Neural progenitor cell (in vitro differentiated cells): ENCODE measurements around the gene TINCR. TPM values are rescaled to one million over a fixed set of nuclear protein-coding genes. Genes with fewer than 3 reads are reported as not detected.
"Not testable (repeated sequence)": the region's sequence is repeated elsewhere in the genome, so short reads cannot be mapped to it uniquely, and the experiment has no call there.

Experiments
- DNase-seq: peaks from one replicate; pipeline ENCODE4 v3.0.0-alpha.2; 2016; ENCODE audit warnings: low spot score
- H2AFZ ChIP-seq: fragments of 200-600 bp; sonication (generic); replicated peaks from 2 replicates; pipeline ENCODE4 v1.6.1; 2016; ENCODE audit warnings: antibody characterized with exemption
- H3F3A ChIP-seq: fragments of 200-600 bp; sonication (generic); 2 replicates; pipeline ENCODE4 v1.6.1; 2016; ENCODE audit warnings: antibody characterized with exemption, low read depth
- H3K27ac ChIP-seq: fragments of 200-600 bp; sonication (generic); 2 replicates; pipeline ENCODE4 v1.5.1; 2016; ENCODE audit warnings: mild to moderate bottlenecking
- H3K27me3 ChIP-seq: fragments of 200-600 bp; sonication (generic); 2 replicates; pipeline ENCODE4 v1.6.1; 2016; ENCODE audit warnings: mild to moderate bottlenecking, moderate library complexity
- H3K36me3 ChIP-seq: fragments of 200-600 bp; sonication (generic); 2 replicates; pipeline ENCODE4 v1.5.1; 2016
- H3K4me1 ChIP-seq: fragments of 200-600 bp; sonication (generic); 2 replicates; pipeline ENCODE4 v1.6.1; 2016; ENCODE audit warnings: mixed run types
- H3K4me2 ChIP-seq: fragments of 200-600 bp; sonication (generic); 2 replicates; pipeline ENCODE4 v1.6.1; 2016
- H3K4me3 ChIP-seq: fragments of 200-600 bp; sonication (generic); 2 replicates; pipeline ENCODE4 v1.5.1; 2016
- H3K79me2 ChIP-seq: fragments of 200-600 bp; sonication (generic); 2 replicates; pipeline ENCODE4 v1.6.1; 2016; ENCODE audit warnings: low read depth
- H3K9ac ChIP-seq: fragments of 200-600 bp; sonication (generic); 2 replicates; pipeline ENCODE4 v1.6.1; 2016
- H3K9me3 ChIP-seq: fragments of 200-600 bp; sonication (generic); 2 replicates; pipeline ENCODE4 v1.5.1; 2016; ENCODE audit warnings: low read depth
- H4K20me1 ChIP-seq: fragments of 200-600 bp; sonication (generic); 2 replicates; pipeline ENCODE4 v1.6.1; 2016; ENCODE audit warnings: low read depth
- H3K27ac Mint-ChIP-seq: 3 replicates; pipeline ENCODE4 v1.8.0; 2021; ENCODE audit warnings: mixed read lengths
- H3K27me3 Mint-ChIP-seq: 2 replicates; pipeline ENCODE4 v1.8.0; 2022; ENCODE audit warnings: low read depth, mild to moderate bottlenecking, inconsistent platforms, moderate library complexity, mixed read lengths; ENCODE audit not compliant: insufficient read depth
- H3K36me3 Mint-ChIP-seq: 3 replicates; pipeline ENCODE4 v1.8.0; 2021; ENCODE audit warnings: mixed read lengths
- H3K4me1 Mint-ChIP-seq: 3 replicates; pipeline ENCODE4 v1.8.0; 2021; ENCODE audit warnings: mixed read lengths
- H3K4me3 Mint-ChIP-seq: 3 replicates; pipeline ENCODE4 v1.8.0; 2021; ENCODE audit warnings: mild to moderate bottlenecking, moderate library complexity, mixed read lengths
- H3K9me3 Mint-ChIP-seq: 3 replicates; pipeline ENCODE4 v1.8.0; 2020; ENCODE audit warnings: mixed read lengths
- EZH2 ChIP-seq: fragments of 200-600 bp; sonication (generic); IDR thresholded peaks from 2 replicates; pipeline ENCODE4 v1.6.1; 2017; ENCODE audit warnings: antibody characterized with exemption, mild to moderate bottlenecking, moderate library complexity
- EZH2phosphoT487 ChIP-seq: fragments of 200-600 bp; sonication (generic); IDR thresholded peaks from 2 replicates; pipeline ENCODE4 v1.6.1; 2017; ENCODE audit warnings: antibody characterized with exemption
- total RNA-seq: library from RNA; depleted of rRNA; stranded (reverse); fragments of >200 nt; gene quantifications from 2 replicates; pipeline ENCODE4 v1.2.3, GENCODE V29; 2015; ENCODE audit warnings: low replicate concordance
- TF ChIP-seq, protein P1 (sequence below): fragments of 200-600 bp; sonication (generic); IDR thresholded peaks from 2 replicates; pipeline ENCODE4 v1.5.1; 2017; ENCODE audit warnings: antibody characterized with exemption, mild to moderate bottlenecking

TINCR gene
- total RNA-seq, 1 donor from 2014 or later, result 1.8 TPM

DNA sequence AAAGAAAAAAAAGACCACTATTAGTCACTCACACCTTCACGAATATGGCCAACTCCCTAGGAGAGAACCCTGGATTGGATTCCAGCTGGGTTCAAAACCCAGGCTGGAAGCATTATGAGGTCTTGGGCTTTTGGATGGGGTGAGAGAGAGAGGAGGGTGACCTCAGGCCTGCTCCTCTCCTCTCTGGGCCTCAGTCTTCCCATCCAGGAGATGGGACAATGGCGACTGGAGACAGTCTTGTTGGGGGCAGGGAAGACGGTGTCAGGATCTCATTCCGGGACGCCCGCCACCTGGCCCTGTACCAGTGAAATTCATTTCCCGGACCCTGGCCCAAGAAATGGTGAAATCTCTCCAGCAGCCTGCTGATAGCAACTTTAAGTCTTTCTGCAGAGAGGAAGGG is 26.3 kb downstream of the TINCR start:
- no peak overlapping the region for H3K4me3 Mint-ChIP-seq
- Histone ChIP-seq H4K20me1 (no peaks in the 10 kb centered on the region), H3K4me2 (no peak overlapping the region), H3K27ac (no peak overlapping the region), H2AFZ (no peak overlapping the region), H3K79me2 (no peaks in the 10 kb centered on the region), H3K27me3 (no peaks in the 10 kb centered on the region), H3K9ac (no peak overlapping the region), H3K36me3 (no peaks in the 10 kb centered on the region), H3F3A (peaks cover 16% of the 10 kb centered on the region), H3K4me3 (no peak overlapping the region), H3K9me3 (no peaks in the 10 kb centered on the region), H3K4me1 (peaks cover 7% of the 10 kb centered on the region)
- no peak overlapping the region for H3K27ac Mint-ChIP-seq
- H3K4me1 Mint-ChIP-seq, result peaks cover 35% of the 10 kb centered on the region
- TF ChIP-seq EZH2, result no peak
- no peak for TF ChIP-seq EZH2phosphoT487
- TF ChIP-seq, protein P1, sequence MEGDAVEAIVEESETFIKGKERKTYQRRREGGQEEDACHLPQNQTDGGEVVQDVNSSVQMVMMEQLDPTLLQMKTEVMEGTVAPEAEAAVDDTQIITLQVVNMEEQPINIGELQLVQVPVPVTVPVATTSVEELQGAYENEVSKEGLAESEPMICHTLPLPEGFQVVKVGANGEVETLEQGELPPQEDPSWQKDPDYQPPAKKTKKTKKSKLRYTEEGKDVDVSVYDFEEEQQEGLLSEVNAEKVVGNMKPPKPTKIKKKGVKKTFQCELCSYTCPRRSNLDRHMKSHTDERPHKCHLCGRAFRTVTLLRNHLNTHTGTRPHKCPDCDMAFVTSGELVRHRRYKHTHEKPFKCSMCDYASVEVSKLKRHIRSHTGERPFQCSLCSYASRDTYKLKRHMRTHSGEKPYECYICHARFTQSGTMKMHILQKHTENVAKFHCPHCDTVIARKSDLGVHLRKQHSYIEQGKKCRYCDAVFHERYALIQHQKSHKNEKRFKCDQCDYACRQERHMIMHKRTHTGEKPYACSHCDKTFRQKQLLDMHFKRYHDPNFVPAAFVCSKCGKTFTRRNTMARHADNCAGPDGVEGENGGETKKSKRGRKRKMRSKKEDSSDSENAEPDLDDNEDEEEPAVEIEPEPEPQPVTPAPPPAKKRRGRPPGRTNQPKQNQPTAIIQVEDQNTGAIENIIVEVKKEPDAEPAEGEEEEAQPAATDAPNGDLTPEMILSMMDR, result no peak
- no peaks in the 10 kb centered on the region for H3K9me3 Mint-ChIP-seq
- H3K36me3 Mint-ChIP-seq, result no peaks in the 10 kb centered on the region
- DNase-seq, result no peak
- H3K27me3 Mint-ChIP-seq, result peaks cover 12% of the 10 kb centered on the region

DNA sequence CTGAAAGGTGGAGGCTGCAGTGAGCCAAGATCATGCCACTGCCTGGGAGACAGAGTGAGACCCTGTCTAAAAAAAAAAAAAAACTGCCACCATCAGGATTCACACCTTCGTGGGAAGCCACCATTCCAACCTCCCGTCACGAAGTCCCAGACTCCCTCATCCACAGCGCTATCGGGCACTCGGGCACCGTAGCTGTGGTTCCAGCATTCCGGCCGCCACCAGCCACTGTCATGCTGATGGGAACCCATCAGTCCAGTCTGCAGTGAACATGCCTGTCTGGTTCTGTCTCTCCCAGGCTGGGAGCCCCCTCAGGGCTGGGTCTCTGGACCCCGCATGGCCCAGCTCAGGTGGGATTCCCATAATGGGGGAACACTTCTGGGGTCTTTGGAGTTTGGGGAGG is 27.5 kb downstream of the TINCR start:
- Histone ChIP-seq H3K79me2 (no peaks in the 10 kb centered on the region), H3K9ac (no peak overlapping the region), H4K20me1 (no peaks in the 10 kb centered on the region), H3K36me3 (no peaks in the 10 kb centered on the region), H3F3A (peaks cover 23% of the 10 kb centered on the region), H3K9me3 (no peaks in the 10 kb centered on the region), H3K4me3 (no peak overlapping the region), H3K27me3 (no peaks in the 10 kb centered on the region), H3K4me2 (no peak overlapping the region), H2AFZ (no peak overlapping the region), H3K4me1 (peaks cover 12% of the 10 kb centered on the region), H3K27ac (no peak overlapping the region)
- Mint-ChIP-seq H3K27me3 (peaks cover 12% of the 10 kb centered on the region), H3K4me3 (no peak overlapping the region), H3K4me1 (peaks cover 38% of the 10 kb centered on the region), H3K36me3 (no peaks in the 10 kb centered on the region), H3K9me3 (peaks cover 6% of the 10 kb centered on the region), H3K27ac (no peak overlapping the region)
- DNase-seq, result no peak
- TF ChIP-seq EZH2 (no peak), EZH2phosphoT487 (no peak)
- TF ChIP-seq, protein P1, result no peak

DNA sequence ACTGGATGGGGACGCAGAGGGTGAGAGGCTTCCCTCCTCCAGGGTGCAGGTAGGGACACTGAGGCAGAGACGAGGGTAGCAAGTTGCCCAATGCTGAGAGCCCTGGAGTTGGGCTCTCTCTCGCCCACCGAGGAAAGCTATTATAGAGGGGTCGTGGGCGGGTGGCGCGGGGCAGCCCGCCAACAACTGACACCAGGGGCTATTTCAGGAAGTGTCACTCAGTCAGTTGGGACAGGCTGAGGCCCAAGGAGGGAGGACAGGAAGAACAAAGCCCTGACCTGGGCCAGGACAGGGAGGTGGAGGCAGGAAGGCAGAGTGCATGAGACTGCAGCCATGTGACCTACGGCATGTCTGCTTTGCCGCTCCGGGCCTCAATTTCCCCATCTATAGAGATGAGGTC is 29.9 kb downstream of the TINCR start:
- Histone ChIP-seq H3K27ac (no peak overlapping the region), H3F3A (peaks cover 23% of the 10 kb centered on the region), H3K9me3 (peaks cover 8% of the 10 kb centered on the region)

DNA sequence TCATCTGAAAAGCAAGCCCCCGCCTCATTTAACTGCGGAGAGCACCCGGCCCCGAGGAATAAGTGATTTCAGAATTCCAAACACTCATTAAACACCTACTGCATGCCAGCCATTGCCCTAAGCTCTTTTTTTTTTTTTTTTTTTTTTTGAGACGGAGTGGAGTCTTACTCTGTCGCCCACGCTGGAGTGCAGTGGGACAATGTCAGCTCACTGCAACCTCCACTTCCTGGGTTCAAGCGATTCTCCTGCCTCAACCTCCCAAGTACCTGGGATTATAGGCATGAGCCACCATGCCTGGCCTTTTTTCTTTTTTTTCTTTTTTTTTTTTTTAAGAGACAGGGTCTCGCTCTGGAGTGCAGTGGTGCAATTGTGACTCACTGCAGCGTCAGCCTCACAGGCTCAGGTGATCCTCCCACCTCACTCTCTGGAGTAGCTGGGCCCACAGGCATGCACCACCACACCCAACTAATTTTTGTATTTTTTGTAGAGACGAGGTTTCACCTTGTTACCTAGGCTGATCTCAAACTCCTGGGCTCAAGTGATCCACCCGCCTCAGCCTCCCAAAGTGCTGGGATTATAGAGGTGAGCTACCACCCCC is 30.7 kb downstream of the TINCR start:
- H3K9me3 ChIP-seq, DNase-seq, H3K79me2 ChIP-seq, H3K27me3 ChIP-seq, H3K27ac ChIP-seq, H4K20me1 ChIP-seq, H3K36me3 Mint-ChIP-seq, H3K36me3 ChIP-seq, H2AFZ ChIP-seq, H3K9ac ChIP-seq: not testable (repeated sequence)
- peaks cover 24% of the 10 kb centered on the region for H3K27me3 Mint-ChIP-seq
- peaks cover 12% of the 10 kb centered on the region for H3K4me1 ChIP-seq
- peak overlapping the region; percentile 70 for H3K4me2 ChIP-seq
- peak overlapping the region; percentile 50 for H3K4me3 Mint-ChIP-seq
- H3K4me3 ChIP-seq, result peak overlapping the region; percentile 30
- H3K9me3 Mint-ChIP-seq, result peaks cover 22% of the 10 kb centered on the region
- H3F3A ChIP-seq, result peaks cover 23% of the 10 kb centered on the region
- peak overlapping the region; percentile 50 for H3K27ac Mint-ChIP-seq
- peaks cover 34% of the 10 kb centered on the region for H3K4me1 Mint-ChIP-seq

More for the DNA sequence above, 29.9 kb downstream of the TINCR start:
- no peak overlapping the region for H3K4me3 ChIP-seq
- H3K27me3 ChIP-seq, result no peaks in the 10 kb centered on the region
- no peak for DNase-seq
- H3K9me3 Mint-ChIP-seq, result peaks cover 19% of the 10 kb centered on the region
- peak overlapping the region; percentile 57 for H3K27ac Mint-ChIP-seq
- H4K20me1 ChIP-seq, result no peaks in the 10 kb centered on the region
- H3K4me2 ChIP-seq, result no peak overlapping the region
- H3K4me3 Mint-ChIP-seq, result peak overlapping the region; percentile 24
- H3K4me1 ChIP-seq, result peaks cover 12% of the 10 kb centered on the region
- peaks cover 35% of the 10 kb centered on the region for H3K4me1 Mint-ChIP-seq
- H2AFZ ChIP-seq, result no peak overlapping the region
- H3K9ac ChIP-seq, result no peak overlapping the region
- H3K27me3 Mint-ChIP-seq, result peaks cover 26% of the 10 kb centered on the region
- H3K79me2 ChIP-seq, result no peaks in the 10 kb centered on the region
- no peaks in the 10 kb centered on the region for H3K36me3 ChIP-seq
- TF ChIP-seq EZH2phosphoT487, result no peak
- TF ChIP-seq EZH2, result no peak
- TF ChIP-seq, protein P1, result no peak
- peaks cover 3% of the 10 kb centered on the region for H3K36me3 Mint-ChIP-seq
